ENCODE data around the gene DNAJB2. TPM values are rescaled to one million over a fixed set of nuclear protein-coding genes. Genes with fewer than 3 reads are reported as not detected.
A peak's percentile ranks its signal among the peaks of the same experiment; 100 is the strongest.

The DNAJB2 gene
- total RNA-seq, 2 donors from 2014 or later: 155 to 163 TPM

DNA sequence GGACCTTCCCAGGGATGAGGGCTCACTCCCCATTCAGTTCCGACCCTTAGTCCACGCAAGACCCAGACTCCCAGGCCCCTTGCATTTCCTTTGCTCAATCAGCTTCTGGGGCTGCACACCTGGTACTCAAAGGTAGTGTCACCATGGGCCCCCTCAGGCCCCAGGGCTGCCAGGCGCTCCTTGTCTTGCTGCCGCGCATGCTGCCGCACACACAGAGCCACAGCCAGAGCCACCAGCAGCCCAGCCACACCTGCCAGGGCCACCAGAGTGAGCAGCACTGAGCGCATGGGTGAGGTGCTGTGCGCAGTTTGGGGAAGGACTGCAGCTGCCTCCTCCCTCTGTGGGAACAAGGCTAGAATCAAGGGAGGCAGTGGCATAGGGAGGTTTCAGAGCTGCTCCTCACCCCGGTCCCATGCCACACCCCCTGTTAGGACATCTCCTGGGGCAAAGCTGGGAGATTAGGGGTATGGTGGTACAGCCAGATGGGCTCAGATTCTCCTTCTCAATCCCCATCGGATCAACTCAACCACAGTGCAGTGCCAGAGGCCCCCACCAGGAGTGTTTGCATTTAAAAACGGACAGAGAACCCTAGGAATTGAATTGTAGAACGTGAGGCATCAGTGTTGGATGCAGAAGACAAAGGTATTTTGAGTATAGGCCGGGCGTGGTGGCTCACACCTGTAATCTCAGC lies 18.7 kb downstream of the DNAJB2 start:
- Histone ChIP-seq H3K27ac (no peak overlapping the region), H3K36me3 (no peaks in the 10 kb centered on the region), H3K27me3 (replicated peaks; ENCODE audit: insufficient read depth) (peaks cover 2% of the 10 kb centered on the region), H3K9me3 (no peaks in the 10 kb centered on the region), H3K4me1 (replicated peaks) (no peaks in the 10 kb centered on the region), H3K4me3 (no peak overlapping the region)
- WGBS: 83% methylated on average over 14 of the region's 14 CpGs
- TF ChIP-seq CTCF (IDR thresholded peaks at IDR 0.05): no peak
- TF ChIP-seq POLR2A (IDR thresholded peaks at IDR 0.05): no peak
- TF ChIP-seq POLR2AphosphoS5 (IDR thresholded peaks at IDR 0.05): no peak
- intact Hi-C loops (cut with DNase I): loop anchor here (10.0 kb wide), 2 partner anchors 83 to 237 kb away; partner anchors contain the start of gene ABCB6
- no peak for DNase-seq (ENCODE audit: low spot score)

- Histone ChIP-seq H3K9me3 (no peaks in the 10 kb centered on the region), H3K4me1 (replicated peaks) (no peaks in the 10 kb centered on the region), H3K27ac (no peak overlapping the region), H3K4me3 (no peak overlapping the region), H3K27me3 (replicated peaks; ENCODE audit: insufficient read depth) (peaks cover 2% of the 10 kb centered on the region), H3K36me3 (no peaks in the 10 kb centered on the region)
- 21% methylated on average over 15 of the region's 15 CpGs for WGBS
- peak; percentile 85 for DNase-seq (ENCODE audit: low spot score)
- intact Hi-C loops (cut with DNase I): loop anchor here (10.0 kb wide), 2 partner anchors 84 to 236 kb away; partner anchors contain the start of gene ABCB6
- TF ChIP-seq CTCF (IDR thresholded peaks at IDR 0.05): peak; percentile 98 to 99 (median 99)
- TF ChIP-seq POLR2A (IDR thresholded peaks at IDR 0.05): no peak
- peak; percentile 80 for TF ChIP-seq POLR2AphosphoS5 (IDR thresholded peaks at IDR 0.05)
These were observed 19.7 kb downstream of the DNAJB2 start for GRCh38 chr2:219298759-219299371.

- H3K27ac ChIP-seq: no peak overlapping the region
- H3K27me3 ChIP-seq (replicated peaks; ENCODE audit: insufficient read depth): peaks cover 2% of the 10 kb centered on the region
- DNase-seq (ENCODE audit: low spot score): no peak
- TF ChIP-seq CTCF (IDR thresholded peaks at IDR 0.05) (no peak), POLR2A (IDR thresholded peaks at IDR 0.05) (no peak), POLR2AphosphoS5 (IDR thresholded peaks at IDR 0.05) (no peak)
- 80% methylated on average over 6 of the region's 6 CpGs for WGBS
- no peaks in the 10 kb centered on the region for H3K36me3 ChIP-seq
- no peak overlapping the region for H3K4me3 ChIP-seq
- intact Hi-C loops (cut with DNase I): loop anchor here (10.0 kb wide), 2 partner anchors 85 to 235 kb away; partner anchors contain the start of gene ABCB6
- H3K4me1 ChIP-seq (replicated peaks): no peaks in the 10 kb centered on the region
- no peaks in the 10 kb centered on the region for H3K9me3 ChIP-seq
These were observed 20.2 kb downstream of the DNAJB2 start for GRCh38 chr2:219299372-219299760.

DNA sequence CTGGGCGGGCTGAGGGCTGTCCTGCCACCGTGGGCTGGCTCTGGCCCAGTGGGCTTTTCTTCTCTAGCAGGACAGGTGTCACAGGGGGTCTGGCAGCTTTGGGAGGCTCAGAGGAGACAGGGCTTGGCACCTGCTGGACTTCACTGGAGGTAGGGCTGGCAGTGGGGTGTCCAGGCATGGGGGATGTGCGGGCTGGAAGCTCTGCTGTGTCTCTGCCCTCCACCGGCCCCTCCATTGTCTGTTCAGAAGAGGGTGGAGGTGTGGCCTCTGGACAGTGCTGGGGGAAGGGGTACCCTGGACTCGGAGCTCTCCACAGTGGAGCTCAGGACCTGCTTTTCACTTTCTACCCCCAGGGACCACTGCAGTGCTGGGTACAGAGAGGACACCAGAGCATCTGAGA lies 20.9 kb downstream of the DNAJB2 start:
- TF ChIP-seq POLR2AphosphoS5 (IDR thresholded peaks at IDR 0.05) (no peak), CTCF (IDR thresholded peaks at IDR 0.05) (no peak), POLR2A (IDR thresholded peaks at IDR 0.05) (no peak)
- DNase-seq (ENCODE audit: low spot score): no peak
- intact Hi-C loops (cut with DNase I): no loop called here
- H3K27ac ChIP-seq: no peak overlapping the region
- 58% methylated on average over 5 of the region's 5 CpGs for WGBS
- no peaks in the 10 kb centered on the region for H3K4me1 ChIP-seq (replicated peaks)
- peaks cover 2% of the 10 kb centered on the region for H3K27me3 ChIP-seq (replicated peaks; ENCODE audit: insufficient read depth)
- no peak overlapping the region for H3K4me3 ChIP-seq
- no peaks in the 10 kb centered on the region for H3K9me3 ChIP-seq
- no peaks in the 10 kb centered on the region for H3K36me3 ChIP-seq

All from prostate gland (tissue), 2 donors.